PC-9 (cell line): ENCODE measurements around the gene HAO2. TPM values are rescaled to one million over a fixed set of nuclear protein-coding genes. Genes with fewer than 3 reads are reported as not detected.

Experiments used
- BruUV-seq: library from RNA; stranded (reverse); fragments of 400-500 nt; replicated peaks from 2 replicates; lab custom pipeline; 2021; lab: Mats Ljungman, UMichigan
- CTCF ChIA-PET: fragments of 300-600 bp; sonication (Branson Sonifier 250); formaldehyde crosslinking; loops from one replicate; lab custom pipeline; 2022; ENCODE audit warnings: antibody characterized with exemption; lab: Charles Lee
- POLR2A ChIA-PET: fragments of 300-600 bp; sonication (Branson Sonifier 250); formaldehyde crosslinking; loops from one replicate; lab custom pipeline; 2022; ENCODE audit warnings: antibody characterized with exemption; ENCODE audit not compliant: unreplicated experiment; lab: Charles Lee
- DNase-seq, 2 experiments: peaks; one replicate each; pipeline versions ENCODE4 v3.0.0 to v3.0.0-alpha.2; 2015 to 2022; ENCODE audit warnings: mixed read lengths in 1 of 2
- H2AFZ ChIP-seq: fragments of 200-600 bp; sonication (generic); 2 replicates; pipeline ENCODE4 v1.8.1; 2017; ENCODE audit warnings: antibody characterized with exemption
- H3F3A ChIP-seq: fragments of 200-600 bp; sonication (generic); 2 replicates; pipeline ENCODE4 v1.8.1; 2017; ENCODE audit warnings: antibody characterized with exemption, mild to moderate bottlenecking, low read depth; ENCODE audit not compliant: insufficient read depth
- H3K27ac ChIP-seq: fragments of 200-600 bp; sonication (generic); 2 replicates; pipeline ENCODE4 v1.6.1; 2016; ENCODE audit warnings: mixed run types
- H3K27me3 ChIP-seq: fragments of 200-600 bp; sonication (generic); 2 replicates; pipeline ENCODE4 v1.6.1; 2016; ENCODE audit warnings: low read depth, mixed run types; ENCODE audit not compliant: insufficient read depth
- H3K36me3 ChIP-seq: fragments of 200-600 bp; sonication (generic); 2 replicates; pipeline ENCODE4 v1.6.1; 2016; ENCODE audit warnings: low read depth, mixed run types
- H3K4me1 ChIP-seq: fragments of 200-600 bp; sonication (generic); replicated peaks from 2 replicates; pipeline ENCODE4 v1.6.1; 2016; ENCODE audit warnings: mixed run types; ENCODE audit not compliant: insufficient read depth
- H3K4me2 ChIP-seq: fragments of 200-600 bp; sonication (generic); 2 replicates; pipeline ENCODE4 v1.6.1; 2017; ENCODE audit warnings: mixed run types
- H3K4me3 ChIP-seq: fragments of 200-600 bp; sonication (generic); 2 replicates; pipeline ENCODE4 v1.6.1; 2016; ENCODE audit warnings: mixed run types
- H3K79me2 ChIP-seq: fragments of 200-600 bp; sonication (generic); 2 replicates; pipeline ENCODE4 v1.6.1; 2017; ENCODE audit warnings: low read depth, mixed run types
- H3K9me2 ChIP-seq: fragments of 200-600 bp; sonication (generic); 2 replicates; pipeline ENCODE4 v1.8.1; 2017; ENCODE audit warnings: mild to moderate bottlenecking; ENCODE audit not compliant: insufficient read depth
- H3K9me3 ChIP-seq: fragments of 200-600 bp; sonication (generic); 2 replicates; pipeline ENCODE4 v1.8.1; 2016; ENCODE audit warnings: low read depth; ENCODE audit not compliant: insufficient read depth
- H4K20me1 ChIP-seq: fragments of 200-600 bp; sonication (generic); 2 replicates; pipeline ENCODE4 v1.8.1; 2017; ENCODE audit not compliant: insufficient read depth
- EZH2 ChIP-seq: fragments of 200-600 bp; sonication (generic); IDR thresholded peaks from 2 replicates; pipeline ENCODE4 v1.8.0; 2017; ENCODE audit warnings: antibody characterized with exemption, low read depth
- intact Hi-C: fragments of 100-400 bp; cut with micrococcal nuclease; formaldehyde crosslinking; loops from one replicate; pipeline ENCODE4 v1.10.0; 2022; ENCODE audit not compliant: unreplicated experiment
- total RNA-seq: library from RNA; stranded (reverse); gene quantifications from 2 replicates; pipeline ENCODE4 v1.2.3, GENCODE V29; 2021
- TF ChIP-seq, protein P1 (sequence below): fragments of 200-600 bp; sonication (generic); conservative IDR thresholded peaks from 2 replicates; pipeline ENCODE4 v1.6.1; 2017; ENCODE audit warnings: mixed run types, antibody characterized with exemption, mild to moderate bottlenecking, moderate library complexity

The HAO2 gene
- total RNA-seq, 1 experiment from 2014 or later = not detected

DNA sequence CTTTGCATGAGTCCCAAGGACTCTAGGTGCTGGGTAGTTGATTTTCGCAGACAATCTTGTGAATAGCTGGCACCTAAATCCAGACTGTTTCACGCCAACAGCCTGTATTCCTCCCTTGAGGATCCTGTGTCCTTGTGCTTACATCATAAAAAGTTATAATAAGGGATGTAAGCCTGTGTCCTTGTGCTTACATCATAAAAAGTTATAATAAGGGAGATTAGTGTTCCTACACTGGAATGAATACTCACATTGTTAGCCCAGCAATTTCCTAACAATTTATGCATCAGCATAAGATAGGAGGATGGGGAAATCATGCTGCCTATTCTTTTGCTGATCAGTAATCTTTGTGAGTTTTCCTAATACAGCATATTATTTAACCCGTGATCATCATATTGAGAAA, 42.4 kb downstream of the HAO2 start:
- Histone ChIP-seq H3K4me2 (no peak overlapping the region), H3K36me3 (no peaks in the 10 kb centered on the region), H3K27ac (no peak overlapping the region), H3K4me1 (no peaks in the 10 kb centered on the region), H3F3A (no peaks in the 10 kb centered on the region), H3K9me2 (no peaks in the 10 kb centered on the region), H2AFZ (no peak overlapping the region), H3K79me2 (no peaks in the 10 kb centered on the region), H3K9me3 (no peaks in the 10 kb centered on the region), H3K27me3 (no peaks in the 10 kb centered on the region), H3K4me3 (no peak overlapping the region), H4K20me1 (no peaks in the 10 kb centered on the region)
- POLR2A ChIA-PET = no interaction called here
- BruUV-seq = no TSS peak
- CTCF ChIA-PET = no interaction called here
- DNase-seq = no peak
- intact Hi-C loops = no loop called here
- TF ChIP-seq, protein P1, sequence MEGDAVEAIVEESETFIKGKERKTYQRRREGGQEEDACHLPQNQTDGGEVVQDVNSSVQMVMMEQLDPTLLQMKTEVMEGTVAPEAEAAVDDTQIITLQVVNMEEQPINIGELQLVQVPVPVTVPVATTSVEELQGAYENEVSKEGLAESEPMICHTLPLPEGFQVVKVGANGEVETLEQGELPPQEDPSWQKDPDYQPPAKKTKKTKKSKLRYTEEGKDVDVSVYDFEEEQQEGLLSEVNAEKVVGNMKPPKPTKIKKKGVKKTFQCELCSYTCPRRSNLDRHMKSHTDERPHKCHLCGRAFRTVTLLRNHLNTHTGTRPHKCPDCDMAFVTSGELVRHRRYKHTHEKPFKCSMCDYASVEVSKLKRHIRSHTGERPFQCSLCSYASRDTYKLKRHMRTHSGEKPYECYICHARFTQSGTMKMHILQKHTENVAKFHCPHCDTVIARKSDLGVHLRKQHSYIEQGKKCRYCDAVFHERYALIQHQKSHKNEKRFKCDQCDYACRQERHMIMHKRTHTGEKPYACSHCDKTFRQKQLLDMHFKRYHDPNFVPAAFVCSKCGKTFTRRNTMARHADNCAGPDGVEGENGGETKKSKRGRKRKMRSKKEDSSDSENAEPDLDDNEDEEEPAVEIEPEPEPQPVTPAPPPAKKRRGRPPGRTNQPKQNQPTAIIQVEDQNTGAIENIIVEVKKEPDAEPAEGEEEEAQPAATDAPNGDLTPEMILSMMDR = no peak
- TF ChIP-seq EZH2 = no peak

- Histone ChIP-seq H3K9me3 (no peaks in the 10 kb centered on the region), H3K4me2 (no peak within 1 kb of the TSS), H3K4me3 (no peak within 1 kb of the TSS), H3K27ac (no peak within 1 kb of the TSS), H3K27me3 (no peaks in the 10 kb centered on the region), H2AFZ (no peak within 1 kb of the TSS), H3K9me2 (no peaks in the 10 kb centered on the region), H3K4me1 (no peaks in the 10 kb centered on the region), H3K79me2 (no peaks in the 10 kb centered on the region), H3F3A (no peaks in the 10 kb centered on the region), H3K36me3 (no peaks in the 10 kb centered on the region), H4K20me1 (no peaks in the 10 kb centered on the region)
- POLR2A ChIA-PET = no interaction called here
- no peak for DNase-seq
- TF ChIP-seq EZH2 = no peak
- TF ChIP-seq, protein P1 = no peak
- intact Hi-C loops = no loop called here
- CTCF ChIA-PET = no interaction called here
- no TSS peak for BruUV-seq
Observed at GRCh38 chr1:119414950-119415349, 46.4 kb downstream of the HAO2 start, which contains the start of gene HSD3B2. TSS of gene HSD3B2 (plus strand) at chr1:119415150. CDS start at chr1:119415420, 270 bp downstream.

DNA sequence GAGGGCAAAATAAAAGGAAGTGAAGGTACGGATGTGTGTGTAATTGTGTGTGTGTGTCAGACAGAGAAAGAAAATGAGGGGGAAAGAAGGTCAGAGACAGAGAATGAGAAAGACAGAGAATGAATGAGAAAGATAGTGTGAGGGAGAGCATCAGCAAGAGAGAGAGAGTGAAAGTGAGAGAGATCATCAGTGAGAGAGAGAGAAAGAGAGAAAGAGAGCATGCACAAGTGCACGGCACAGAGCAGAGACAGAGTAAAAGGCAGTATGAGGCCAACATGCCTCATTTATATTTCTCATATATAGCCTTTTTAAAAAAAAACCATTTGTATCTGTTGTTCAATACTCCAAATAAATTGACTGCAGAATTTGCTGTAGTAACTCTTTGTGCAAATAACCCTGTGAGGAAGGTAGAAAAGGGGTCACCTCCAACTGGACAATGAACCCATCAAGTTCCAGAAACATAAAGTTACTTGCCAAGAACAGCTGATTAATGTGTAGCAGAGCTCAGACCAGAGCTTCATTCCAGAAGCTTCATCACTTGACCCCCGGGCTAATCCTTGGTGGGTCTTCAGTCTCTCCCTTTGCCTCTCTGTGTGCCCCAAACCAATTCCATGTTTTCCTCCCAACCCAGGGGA, 47.5 kb downstream of the HAO2 start:
- H3K79me2 ChIP-seq = no peaks in the 10 kb centered on the region
- H3K36me3 ChIP-seq = no peaks in the 10 kb centered on the region
- no TSS peak for BruUV-seq
- DNase-seq = no peak
- intact Hi-C loops = no loop called here
- no peak overlapping the region for H3K4me2 ChIP-seq
- CTCF ChIA-PET = no interaction called here
- H3K4me3 ChIP-seq = no peak overlapping the region
- H3F3A ChIP-seq = no peaks in the 10 kb centered on the region
- no peaks in the 10 kb centered on the region for H3K9me3 ChIP-seq
- no peak for TF ChIP-seq EZH2
- TF ChIP-seq, protein P1 = no peak
- H3K27me3 ChIP-seq = no peaks in the 10 kb centered on the region
- POLR2A ChIA-PET = no interaction called here
- H3K9me2 ChIP-seq = no peaks in the 10 kb centered on the region
- H2AFZ ChIP-seq = no peak overlapping the region
- no peaks in the 10 kb centered on the region for H4K20me1 ChIP-seq
- H3K27ac ChIP-seq = no peak overlapping the region
- no peaks in the 10 kb centered on the region for H3K4me1 ChIP-seq
